ENCODE results near the gene OR10X1. TPM values are rescaled to one million over a fixed set of nuclear protein-coding genes. Genes with fewer than 3 reads are reported as not detected.

Gene OR10X1
- total RNA-seq, 3 donors from 2014 or later (not counting 1 experiment from before 2014, with no cell fraction given) = not detected

DNA sequence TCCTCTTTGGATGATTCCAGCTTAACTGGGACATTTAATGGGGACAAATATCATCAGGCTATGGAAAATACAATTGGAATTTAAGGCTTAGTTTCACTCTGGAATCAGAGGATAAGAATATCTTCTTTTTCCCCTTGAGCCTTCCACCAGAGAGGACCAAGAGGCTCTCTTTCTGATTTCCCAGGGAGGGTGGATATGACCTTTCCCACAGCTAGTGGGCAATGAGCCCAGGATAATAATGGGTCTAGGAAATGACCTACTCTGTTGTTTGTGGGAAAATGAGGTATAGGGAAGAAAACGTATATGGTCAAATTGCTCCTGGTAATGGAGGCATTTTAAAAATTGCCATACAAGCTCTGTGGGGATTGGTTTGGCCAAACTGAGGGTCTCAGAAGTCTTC lies 27.4 kb downstream of the OR10X1 start:
- TF ChIP-seq, protein P1, sequence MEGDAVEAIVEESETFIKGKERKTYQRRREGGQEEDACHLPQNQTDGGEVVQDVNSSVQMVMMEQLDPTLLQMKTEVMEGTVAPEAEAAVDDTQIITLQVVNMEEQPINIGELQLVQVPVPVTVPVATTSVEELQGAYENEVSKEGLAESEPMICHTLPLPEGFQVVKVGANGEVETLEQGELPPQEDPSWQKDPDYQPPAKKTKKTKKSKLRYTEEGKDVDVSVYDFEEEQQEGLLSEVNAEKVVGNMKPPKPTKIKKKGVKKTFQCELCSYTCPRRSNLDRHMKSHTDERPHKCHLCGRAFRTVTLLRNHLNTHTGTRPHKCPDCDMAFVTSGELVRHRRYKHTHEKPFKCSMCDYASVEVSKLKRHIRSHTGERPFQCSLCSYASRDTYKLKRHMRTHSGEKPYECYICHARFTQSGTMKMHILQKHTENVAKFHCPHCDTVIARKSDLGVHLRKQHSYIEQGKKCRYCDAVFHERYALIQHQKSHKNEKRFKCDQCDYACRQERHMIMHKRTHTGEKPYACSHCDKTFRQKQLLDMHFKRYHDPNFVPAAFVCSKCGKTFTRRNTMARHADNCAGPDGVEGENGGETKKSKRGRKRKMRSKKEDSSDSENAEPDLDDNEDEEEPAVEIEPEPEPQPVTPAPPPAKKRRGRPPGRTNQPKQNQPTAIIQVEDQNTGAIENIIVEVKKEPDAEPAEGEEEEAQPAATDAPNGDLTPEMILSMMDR (IDR thresholded peaks at IDR 0.05) = no peak
- ATAC-seq = no peak

DNA sequence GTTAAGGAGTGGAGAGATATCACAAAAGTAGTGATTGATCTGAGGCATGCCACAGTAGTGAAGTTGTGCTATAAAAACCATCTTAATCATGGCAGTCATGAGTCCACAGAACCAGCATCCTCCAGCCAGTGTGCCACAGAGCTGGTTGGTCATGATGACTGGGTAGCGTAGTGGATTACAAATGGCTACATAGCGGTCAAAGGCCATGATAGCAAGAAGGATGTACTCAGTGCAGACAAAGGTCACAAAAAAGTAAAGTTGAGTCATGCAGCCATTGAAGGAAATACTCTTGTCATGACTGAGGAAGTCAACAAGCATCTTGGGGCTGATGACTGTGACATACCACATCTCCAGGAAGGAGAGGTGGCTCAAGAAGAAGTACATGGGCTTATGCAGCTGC lies 32.2 kb downstream of the OR10X1 start:
- H3K36me3 ChIP-seq (ENCODE audit: control insufficient read depth, insufficient read depth, low read length) = no peaks in the 10 kb centered on the region
- H3K27me3 Mint-ChIP-seq (ENCODE audit: low read depth in 2 of 2) = peaks cover 27 to 36% of the 10 kb centered on the region in 2 donors
- no peak overlapping the region for H3K27ac Mint-ChIP-seq
- DNase-seq (no peak), ATAC-seq (no peak)
- TF ChIP-seq, protein P1 (IDR thresholded peaks at IDR 0.05) = no peak
- H3K4me1 Mint-ChIP-seq = no peaks in the 10 kb centered on the region
- no peaks in the 10 kb centered on the region for H3K9me3 ChIP-seq (ENCODE audit: control insufficient read depth, insufficient read depth, low read length)
- no peaks in the 10 kb centered on the region for H3K4me1 ChIP-seq (ENCODE audit: control insufficient read depth, insufficient read depth, low read length)
- intact Hi-C loops (cut with micrococcal nuclease) = no loop called here
- no peaks in the 10 kb centered on the region for H3K9me3 Mint-ChIP-seq
- WGBS (ENCODE audit: insufficient coverage) = 98% methylated on average over 2 of the region's 2 CpGs
- no peaks in the 10 kb centered on the region for H3K27me3 ChIP-seq (ENCODE audit: control insufficient read depth, insufficient read depth, low read length)
- no peaks in the 10 kb centered on the region for H3K36me3 Mint-ChIP-seq
- H3K27ac ChIP-seq (ENCODE audit: low read length) = no peak overlapping the region
- H3K4me3 ChIP-seq (ENCODE audit: low read length) = no peak overlapping the region
- no peak overlapping the region for H3K4me3 Mint-ChIP-seq

More for the DNA sequence above, 27.4 kb downstream of the OR10X1 start:
- Histone ChIP-seq H3K36me3 (ENCODE audit: control insufficient read depth, insufficient read depth, low read length) (no peaks in the 10 kb centered on the region), H3K27ac (ENCODE audit: low read length) (no peak overlapping the region), H3K4me3 (ENCODE audit: low read length) (no peak overlapping the region), H3K9me3 (ENCODE audit: control insufficient read depth, insufficient read depth, low read length) (no peaks in the 10 kb centered on the region), H3K4me1 (ENCODE audit: control insufficient read depth, insufficient read depth, low read length) (no peaks in the 10 kb centered on the region), H3K27me3 (ENCODE audit: control insufficient read depth, insufficient read depth, low read length) (no peaks in the 10 kb centered on the region)
- Mint-ChIP-seq H3K36me3 (no peaks in the 10 kb centered on the region), H3K4me3 (no peak overlapping the region), H3K9me3 (no peaks in the 10 kb centered on the region), H3K27me3 (ENCODE audit: low read depth in 2 of 2) (peaks cover 22 to 44% of the 10 kb centered on the region in 2 donors), H3K4me1 (no peaks in the 10 kb centered on the region), H3K27ac (no peak overlapping the region)
- no peak for DNase-seq
- intact Hi-C loops (cut with micrococcal nuclease) = loop anchor here (10.0 kb wide), 1 partner anchor 63 kb away; no protein-coding TSS in a partner anchor
- WGBS (ENCODE audit: insufficient coverage) = 100% methylated on average over 1 of the region's 1 CpG

DNA sequence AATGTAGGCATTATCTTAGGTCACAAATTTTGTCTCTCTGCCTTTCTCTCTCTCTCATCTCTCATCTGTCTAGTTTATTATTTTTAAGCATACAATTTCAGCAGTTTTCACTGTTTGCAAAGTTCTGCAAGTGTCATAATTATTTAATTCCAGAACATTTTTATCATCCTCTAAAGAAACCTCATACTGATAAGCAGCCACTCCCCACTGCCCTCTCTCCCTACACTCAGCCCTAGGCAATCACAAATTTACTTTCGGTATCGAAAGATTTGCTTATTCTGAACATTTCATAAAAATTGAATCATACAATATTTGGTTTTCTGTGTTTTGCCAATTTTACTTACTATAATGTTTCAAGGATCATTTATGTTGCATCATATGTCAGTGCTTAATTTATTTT lies 42.1 kb downstream of the OR10X1 start:
- H3K4me1 ChIP-seq (ENCODE audit: control insufficient read depth, insufficient read depth, low read length) = no peaks in the 10 kb centered on the region
- Mint-ChIP-seq H3K4me3 (no peak overlapping the region), H3K9me3 (no peaks in the 10 kb centered on the region), H3K27ac (no peak overlapping the region), H3K36me3 (no peaks in the 10 kb centered on the region), H3K27me3 (ENCODE audit: low read depth in 2 of 2) (peaks cover 24 to 51% of the 10 kb centered on the region in 2 donors), H3K4me1 (no peaks in the 10 kb centered on the region)
- H3K9me3 ChIP-seq (ENCODE audit: control insufficient read depth, insufficient read depth, low read length) = no peaks in the 10 kb centered on the region
- no peak overlapping the region for H3K4me3 ChIP-seq (ENCODE audit: low read length)
- DNase-seq (no peak), ATAC-seq (no peak)
- H3K36me3 ChIP-seq (ENCODE audit: control insufficient read depth, insufficient read depth, low read length) = no peaks in the 10 kb centered on the region
- H3K27me3 ChIP-seq (ENCODE audit: control insufficient read depth, insufficient read depth, low read length) = no peaks in the 10 kb centered on the region
- intact Hi-C loops (cut with micrococcal nuclease) = no loop called here
- TF ChIP-seq, protein P1 (IDR thresholded peaks at IDR 0.05) = no peak
- WGBS (ENCODE audit: insufficient coverage) = no CpG with 5 or more reads among the region's 2 CpGs
- no peak overlapping the region for H3K27ac ChIP-seq (ENCODE audit: low read length)

DNA sequence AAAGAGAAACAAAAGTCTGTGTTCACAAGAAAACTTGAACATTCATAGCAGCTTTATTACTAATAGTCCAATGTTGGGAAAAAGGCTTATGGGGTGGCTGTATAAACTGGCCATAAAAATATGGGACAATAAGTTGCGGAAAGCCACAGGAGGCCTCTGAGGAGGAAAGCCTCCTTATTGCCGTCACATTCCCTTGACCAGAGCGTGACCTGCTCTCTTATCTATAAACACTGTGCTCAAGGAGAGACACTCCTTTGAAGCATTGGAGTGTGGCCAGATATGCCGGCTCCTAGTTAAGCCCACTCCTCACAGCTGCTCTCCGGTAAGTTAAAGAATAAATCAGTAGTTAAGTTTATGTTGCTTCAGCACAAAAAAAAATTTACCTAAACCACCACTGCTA lies 45.2 kb downstream of the OR10X1 start:
- DNase-seq (no peak), ATAC-seq (no peak)
- no peak overlapping the region for H3K27ac Mint-ChIP-seq
- no peaks in the 10 kb centered on the region for H3K36me3 Mint-ChIP-seq
- no peaks in the 10 kb centered on the region for H3K36me3 ChIP-seq (ENCODE audit: control insufficient read depth, insufficient read depth, low read length)
- TF ChIP-seq, protein P1 (IDR thresholded peaks at IDR 0.05) = no peak
- no peak overlapping the region for H3K4me3 Mint-ChIP-seq
- intact Hi-C loops (cut with micrococcal nuclease) = no loop called here
- no peaks in the 10 kb centered on the region for H3K9me3 Mint-ChIP-seq
- H3K4me1 Mint-ChIP-seq = no peaks in the 10 kb centered on the region
- H3K27me3 Mint-ChIP-seq (ENCODE audit: low read depth in 2 of 2) = peaks cover 21 to 56% of the 10 kb centered on the region in 2 donors
- no peak overlapping the region for H3K4me3 ChIP-seq (ENCODE audit: low read length)
- H3K4me1 ChIP-seq (ENCODE audit: control insufficient read depth, insufficient read depth, low read length) = no peaks in the 10 kb centered on the region
- 93% methylated on average over 3 of the region's 5 CpGs for WGBS (ENCODE audit: insufficient coverage)
- H3K27ac ChIP-seq (ENCODE audit: low read length) = no peak overlapping the region
- H3K9me3 ChIP-seq (ENCODE audit: control insufficient read depth, insufficient read depth, low read length) = no peaks in the 10 kb centered on the region
- H3K27me3 ChIP-seq (ENCODE audit: control insufficient read depth, insufficient read depth, low read length) = no peaks in the 10 kb centered on the region
